ENCODE measurements around the gene IFI44.

- TF ChIP-seq CTCF (conservative IDR thresholded peaks at IDR 0.05) = no peak
- TF ChIP-seq ZFX (IDR thresholded peaks at IDR 0.05) = no peak
These were observed 50.2 kb downstream of the IFI44 start for GRCh38 chr1:78699813-78700212.

All from C4-2B (cell line).